ENCODE results near the gene SHANK3. TPM values are rescaled to one million over a fixed set of nuclear protein-coding genes. Genes with fewer than 3 reads are reported as not detected.

SHANK3 gene
- total and polyA plus RNA-seq, 4 donors, result 1.1 to 10.0 (median 5.8) TPM

DNA sequence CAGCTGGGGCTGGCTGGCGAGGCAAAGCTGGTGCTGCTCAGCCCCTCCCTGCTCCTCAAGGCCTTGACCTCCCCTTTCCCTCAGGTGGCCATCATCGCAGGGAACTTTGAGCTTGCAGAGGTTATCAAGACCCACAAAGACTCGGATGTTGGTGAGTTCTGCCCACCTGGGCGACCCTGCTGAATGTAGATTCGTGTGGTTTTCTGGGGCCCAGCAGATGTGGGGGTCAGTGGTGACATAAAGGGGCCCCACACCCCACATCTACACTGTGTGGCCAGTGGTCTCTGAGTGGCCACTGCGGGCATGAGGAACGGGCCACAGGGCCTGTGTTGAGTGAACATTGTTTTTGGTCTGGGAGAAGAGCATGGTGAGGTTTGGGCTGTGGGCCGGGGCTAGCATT lies 11.9 kb downstream of the SHANK3 start:
- Histone ChIP-seq H3K4me3 (ENCODE audit: low read depth in 1 of 3, low read length in 3 of 3) (no peak overlapping the region), H3K9me3 (ENCODE audit: control insufficient read depth in 4 of 4, low read length in 3 of 4) (no peaks in the 10 kb centered on the region), H3K4me1 (ENCODE audit: control insufficient read depth in 4 of 4, insufficient read depth in 4 of 4, low read length in 3 of 4) (no peaks in the 10 kb centered on the region), H3K36me3 (ENCODE audit: control insufficient read depth in 4 of 4, insufficient read depth in 3 of 4, low read depth in 1 of 4, low read length in 3 of 4) (no peaks in the 10 kb centered on the region), H3K9ac (ENCODE audit: low read depth in 1 of 2, low read length in 2 of 2) (no peak overlapping the region), H3K27ac (ENCODE audit: low read depth in 1 of 2, low read length in 2 of 2) (no peak overlapping the region), H3K27me3 (ENCODE audit: control insufficient read depth in 4 of 4, insufficient read depth in 4 of 4, low read length in 3 of 4) (no peaks in the 10 kb centered on the region)
- TF ChIP-seq EGR1 (IDR thresholded peaks at IDR 0.05; ENCODE audit: low read depth in 2 of 2), result no peak
- no peak for TF ChIP-seq NR2F2 (IDR thresholded peaks at IDR 0.05)
- no peak for TF ChIP-seq RAD21 (IDR thresholded peaks at IDR 0.05)
- TF ChIP-seq HNF4A (conservative IDR thresholded peaks at IDR 0.05), result no peak
- no peak for TF ChIP-seq RXRA (IDR thresholded peaks at IDR 0.05)
- TF ChIP-seq GABPA (IDR thresholded peaks at IDR 0.05 in 1 of 2, conservative IDR thresholded peaks at IDR 0.05 in 1 of 2), result no peak
- TF ChIP-seq, protein P1, sequence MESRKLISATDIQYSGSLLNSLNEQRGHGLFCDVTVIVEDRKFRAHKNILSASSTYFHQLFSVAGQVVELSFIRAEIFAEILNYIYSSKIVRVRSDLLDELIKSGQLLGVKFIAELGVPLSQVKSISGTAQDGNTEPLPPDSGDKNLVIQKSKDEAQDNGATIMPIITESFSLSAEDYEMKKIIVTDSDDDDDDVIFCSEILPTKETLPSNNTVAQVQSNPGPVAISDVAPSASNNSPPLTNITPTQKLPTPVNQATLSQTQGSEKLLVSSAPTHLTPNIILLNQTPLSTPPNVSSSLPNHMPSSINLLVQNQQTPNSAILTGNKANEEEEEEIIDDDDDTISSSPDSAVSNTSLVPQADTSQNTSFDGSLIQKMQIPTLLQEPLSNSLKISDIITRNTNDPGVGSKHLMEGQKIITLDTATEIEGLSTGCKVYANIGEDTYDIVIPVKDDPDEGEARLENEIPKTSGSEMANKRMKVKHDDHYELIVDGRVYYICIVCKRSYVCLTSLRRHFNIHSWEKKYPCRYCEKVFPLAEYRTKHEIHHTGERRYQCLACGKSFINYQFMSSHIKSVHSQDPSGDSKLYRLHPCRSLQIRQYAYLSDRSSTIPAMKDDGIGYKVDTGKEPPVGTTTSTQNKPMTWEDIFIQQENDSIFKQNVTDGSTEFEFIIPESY (IDR thresholded peaks at IDR 0.05), result no peak
- TF ChIP-seq FOXA1 (IDR thresholded peaks at IDR 0.05), result no peak
- TF ChIP-seq, protein P2, sequence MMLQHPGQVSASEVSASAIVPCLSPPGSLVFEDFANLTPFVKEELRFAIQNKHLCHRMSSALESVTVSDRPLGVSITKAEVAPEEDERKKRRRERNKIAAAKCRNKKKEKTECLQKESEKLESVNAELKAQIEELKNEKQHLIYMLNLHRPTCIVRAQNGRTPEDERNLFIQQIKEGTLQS (IDR thresholded peaks at IDR 0.05), result no peak
- TF ChIP-seq FOXA2 (IDR thresholded peaks at IDR 0.05), result no peak
- no peak for TF ChIP-seq HNF4G (IDR thresholded peaks at IDR 0.05)
- TF ChIP-seq JUND (IDR thresholded peaks at IDR 0.05), result no peak
- TF ChIP-seq YY1 (IDR thresholded peaks at IDR 0.05), result no peak
- TF ChIP-seq SP1 (IDR thresholded peaks at IDR 0.05), result no peak
- no peak for DNase-seq (ENCODE audit: low spot score)
- WGBS, result 84% methylated on average over 8 of the region's 8 CpGs

DNA sequence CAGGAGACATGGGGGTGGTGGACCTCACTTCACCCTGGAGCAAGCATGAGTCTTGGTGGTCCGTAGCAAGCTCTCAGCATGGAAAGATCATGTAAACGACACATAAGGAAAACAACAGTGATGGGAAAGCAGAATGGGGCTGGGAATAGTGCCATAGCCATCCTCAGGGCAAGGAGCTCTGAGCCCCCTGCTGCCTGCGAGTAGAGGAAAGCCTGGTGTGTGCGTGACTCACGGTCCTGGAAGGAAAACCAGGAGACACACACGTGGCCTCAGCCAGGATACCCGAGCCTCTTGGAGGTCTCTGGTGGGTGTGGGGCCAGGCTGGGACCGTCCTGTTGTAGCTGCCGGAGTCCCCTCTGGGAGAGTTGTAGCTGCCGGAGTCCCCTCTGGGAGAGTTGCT lies 12.4 kb downstream of the SHANK3 start:
- no peak overlapping the region for H3K4me3 ChIP-seq (ENCODE audit: low read depth in 1 of 3, low read length in 3 of 3)
- no peak for DNase-seq (ENCODE audit: low spot score)
- H3K36me3 ChIP-seq (ENCODE audit: control insufficient read depth in 4 of 4, insufficient read depth in 3 of 4, low read depth in 1 of 4, low read length in 3 of 4), result no peaks in the 10 kb centered on the region
- no peaks in the 10 kb centered on the region for H3K4me1 ChIP-seq (ENCODE audit: control insufficient read depth in 4 of 4, insufficient read depth in 4 of 4, low read length in 3 of 4)
- 75% methylated on average over 10 of the region's 10 CpGs for WGBS
- H3K27ac ChIP-seq (ENCODE audit: low read depth in 1 of 2, low read length in 2 of 2), result no peak overlapping the region
- TF ChIP-seq, protein P1 (IDR thresholded peaks at IDR 0.05), result no peak
- TF ChIP-seq, protein P3, sequence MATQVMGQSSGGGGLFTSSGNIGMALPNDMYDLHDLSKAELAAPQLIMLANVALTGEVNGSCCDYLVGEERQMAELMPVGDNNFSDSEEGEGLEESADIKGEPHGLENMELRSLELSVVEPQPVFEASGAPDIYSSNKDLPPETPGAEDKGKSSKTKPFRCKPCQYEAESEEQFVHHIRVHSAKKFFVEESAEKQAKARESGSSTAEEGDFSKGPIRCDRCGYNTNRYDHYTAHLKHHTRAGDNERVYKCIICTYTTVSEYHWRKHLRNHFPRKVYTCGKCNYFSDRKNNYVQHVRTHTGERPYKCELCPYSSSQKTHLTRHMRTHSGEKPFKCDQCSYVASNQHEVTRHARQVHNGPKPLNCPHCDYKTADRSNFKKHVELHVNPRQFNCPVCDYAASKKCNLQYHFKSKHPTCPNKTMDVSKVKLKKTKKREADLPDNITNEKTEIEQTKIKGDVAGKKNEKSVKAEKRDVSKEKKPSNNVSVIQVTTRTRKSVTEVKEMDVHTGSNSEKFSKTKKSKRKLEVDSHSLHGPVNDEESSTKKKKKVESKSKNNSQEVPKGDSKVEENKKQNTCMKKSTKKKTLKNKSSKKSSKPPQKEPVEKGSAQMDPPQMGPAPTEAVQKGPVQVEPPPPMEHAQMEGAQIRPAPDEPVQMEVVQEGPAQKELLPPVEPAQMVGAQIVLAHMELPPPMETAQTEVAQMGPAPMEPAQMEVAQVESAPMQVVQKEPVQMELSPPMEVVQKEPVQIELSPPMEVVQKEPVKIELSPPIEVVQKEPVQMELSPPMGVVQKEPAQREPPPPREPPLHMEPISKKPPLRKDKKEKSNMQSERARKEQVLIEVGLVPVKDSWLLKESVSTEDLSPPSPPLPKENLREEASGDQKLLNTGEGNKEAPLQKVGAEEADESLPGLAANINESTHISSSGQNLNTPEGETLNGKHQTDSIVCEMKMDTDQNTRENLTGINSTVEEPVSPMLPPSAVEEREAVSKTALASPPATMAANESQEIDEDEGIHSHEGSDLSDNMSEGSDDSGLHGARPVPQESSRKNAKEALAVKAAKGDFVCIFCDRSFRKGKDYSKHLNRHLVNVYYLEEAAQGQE (IDR thresholded peaks at IDR 0.05), result no peak
- TF ChIP-seq TAF1 (conservative IDR thresholded peaks at IDR 0.05) (no peak), YY1 (IDR thresholded peaks at IDR 0.05) (no peak), EGR1 (IDR thresholded peaks at IDR 0.05; ENCODE audit: low read depth in 2 of 2) (no peak), SP1 (IDR thresholded peaks at IDR 0.05) (no peak), RXRA (IDR thresholded peaks at IDR 0.05) (no peak), HNF4A (conservative IDR thresholded peaks at IDR 0.05) (no peak), GABPA (IDR thresholded peaks at IDR 0.05 in 1 of 2, conservative IDR thresholded peaks at IDR 0.05 in 1 of 2) (no peak), RAD21 (IDR thresholded peaks at IDR 0.05) (no peak), NR2F2 (IDR thresholded peaks at IDR 0.05) (no peak), JUND (IDR thresholded peaks at IDR 0.05) (no peak), FOXA1 (IDR thresholded peaks at IDR 0.05) (no peak), FOXA2 (IDR thresholded peaks at IDR 0.05) (no peak), HNF4G (IDR thresholded peaks at IDR 0.05) (no peak)
- TF ChIP-seq, protein P2 (IDR thresholded peaks at IDR 0.05), result no peak
- TF ChIP-seq, protein P4, sequence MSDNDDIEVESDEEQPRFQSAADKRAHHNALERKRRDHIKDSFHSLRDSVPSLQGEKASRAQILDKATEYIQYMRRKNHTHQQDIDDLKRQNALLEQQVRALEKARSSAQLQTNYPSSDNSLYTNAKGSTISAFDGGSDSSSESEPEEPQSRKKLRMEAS (IDR thresholded peaks at IDR 0.05), result no peak
- TF ChIP-seq, protein P5, sequence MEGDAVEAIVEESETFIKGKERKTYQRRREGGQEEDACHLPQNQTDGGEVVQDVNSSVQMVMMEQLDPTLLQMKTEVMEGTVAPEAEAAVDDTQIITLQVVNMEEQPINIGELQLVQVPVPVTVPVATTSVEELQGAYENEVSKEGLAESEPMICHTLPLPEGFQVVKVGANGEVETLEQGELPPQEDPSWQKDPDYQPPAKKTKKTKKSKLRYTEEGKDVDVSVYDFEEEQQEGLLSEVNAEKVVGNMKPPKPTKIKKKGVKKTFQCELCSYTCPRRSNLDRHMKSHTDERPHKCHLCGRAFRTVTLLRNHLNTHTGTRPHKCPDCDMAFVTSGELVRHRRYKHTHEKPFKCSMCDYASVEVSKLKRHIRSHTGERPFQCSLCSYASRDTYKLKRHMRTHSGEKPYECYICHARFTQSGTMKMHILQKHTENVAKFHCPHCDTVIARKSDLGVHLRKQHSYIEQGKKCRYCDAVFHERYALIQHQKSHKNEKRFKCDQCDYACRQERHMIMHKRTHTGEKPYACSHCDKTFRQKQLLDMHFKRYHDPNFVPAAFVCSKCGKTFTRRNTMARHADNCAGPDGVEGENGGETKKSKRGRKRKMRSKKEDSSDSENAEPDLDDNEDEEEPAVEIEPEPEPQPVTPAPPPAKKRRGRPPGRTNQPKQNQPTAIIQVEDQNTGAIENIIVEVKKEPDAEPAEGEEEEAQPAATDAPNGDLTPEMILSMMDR (IDR thresholded peaks at IDR 0.05; ENCODE audit: low read depth, low read length, missing input control), result no peak
- H3K9ac ChIP-seq (ENCODE audit: low read depth in 1 of 2, low read length in 2 of 2), result no peak overlapping the region
- H3K9me3 ChIP-seq (ENCODE audit: control insufficient read depth in 4 of 4, low read length in 3 of 4), result no peaks in the 10 kb centered on the region
- no peaks in the 10 kb centered on the region for H3K27me3 ChIP-seq (ENCODE audit: control insufficient read depth in 4 of 4, insufficient read depth in 4 of 4, low read length in 3 of 4)

All from liver (tissue), 9 donors.